Measurements from ENCODE around the gene QPRT.

The QPRT gene

GRCh38 chr16:29680180-29680598 is 1.2 kb downstream of the QPRT start (continued):
- TF ChIP-seq, protein P1, sequence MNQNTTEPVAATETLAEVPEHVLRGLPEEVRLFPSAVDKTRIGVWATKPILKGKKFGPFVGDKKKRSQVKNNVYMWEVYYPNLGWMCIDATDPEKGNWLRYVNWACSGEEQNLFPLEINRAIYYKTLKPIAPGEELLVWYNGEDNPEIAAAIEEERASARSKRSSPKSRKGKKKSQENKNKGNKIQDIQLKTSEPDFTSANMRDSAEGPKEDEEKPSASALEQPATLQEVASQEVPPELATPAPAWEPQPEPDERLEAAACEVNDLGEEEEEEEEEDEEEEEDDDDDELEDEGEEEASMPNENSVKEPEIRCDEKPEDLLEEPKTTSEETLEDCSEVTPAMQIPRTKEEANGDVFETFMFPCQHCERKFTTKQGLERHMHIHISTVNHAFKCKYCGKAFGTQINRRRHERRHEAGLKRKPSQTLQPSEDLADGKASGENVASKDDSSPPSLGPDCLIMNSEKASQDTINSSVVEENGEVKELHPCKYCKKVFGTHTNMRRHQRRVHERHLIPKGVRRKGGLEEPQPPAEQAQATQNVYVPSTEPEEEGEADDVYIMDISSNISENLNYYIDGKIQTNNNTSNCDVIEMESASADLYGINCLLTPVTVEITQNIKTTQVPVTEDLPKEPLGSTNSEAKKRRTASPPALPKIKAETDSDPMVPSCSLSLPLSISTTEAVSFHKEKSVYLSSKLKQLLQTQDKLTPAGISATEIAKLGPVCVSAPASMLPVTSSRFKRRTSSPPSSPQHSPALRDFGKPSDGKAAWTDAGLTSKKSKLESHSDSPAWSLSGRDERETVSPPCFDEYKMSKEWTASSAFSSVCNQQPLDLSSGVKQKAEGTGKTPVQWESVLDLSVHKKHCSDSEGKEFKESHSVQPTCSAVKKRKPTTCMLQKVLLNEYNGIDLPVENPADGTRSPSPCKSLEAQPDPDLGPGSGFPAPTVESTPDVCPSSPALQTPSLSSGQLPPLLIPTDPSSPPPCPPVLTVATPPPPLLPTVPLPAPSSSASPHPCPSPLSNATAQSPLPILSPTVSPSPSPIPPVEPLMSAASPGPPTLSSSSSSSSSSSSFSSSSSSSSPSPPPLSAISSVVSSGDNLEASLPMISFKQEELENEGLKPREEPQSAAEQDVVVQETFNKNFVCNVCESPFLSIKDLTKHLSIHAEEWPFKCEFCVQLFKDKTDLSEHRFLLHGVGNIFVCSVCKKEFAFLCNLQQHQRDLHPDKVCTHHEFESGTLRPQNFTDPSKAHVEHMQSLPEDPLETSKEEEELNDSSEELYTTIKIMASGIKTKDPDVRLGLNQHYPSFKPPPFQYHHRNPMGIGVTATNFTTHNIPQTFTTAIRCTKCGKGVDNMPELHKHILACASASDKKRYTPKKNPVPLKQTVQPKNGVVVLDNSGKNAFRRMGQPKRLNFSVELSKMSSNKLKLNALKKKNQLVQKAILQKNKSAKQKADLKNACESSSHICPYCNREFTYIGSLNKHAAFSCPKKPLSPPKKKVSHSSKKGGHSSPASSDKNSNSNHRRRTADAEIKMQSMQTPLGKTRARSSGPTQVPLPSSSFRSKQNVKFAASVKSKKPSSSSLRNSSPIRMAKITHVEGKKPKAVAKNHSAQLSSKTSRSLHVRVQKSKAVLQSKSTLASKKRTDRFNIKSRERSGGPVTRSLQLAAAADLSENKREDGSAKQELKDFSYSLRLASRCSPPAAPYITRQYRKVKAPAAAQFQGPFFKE (tag by site-specific recombination; IDR thresholded peaks at IDR 0.05; ENCODE audit: borderline replicate concordance), result no peak
- no peak for TF ChIP-seq ZNF76 (tag by site-specific recombination; IDR thresholded peaks at IDR 0.05; ENCODE audit: borderline replicate concordance, low read depth)
- TF ChIP-seq, protein P2, sequence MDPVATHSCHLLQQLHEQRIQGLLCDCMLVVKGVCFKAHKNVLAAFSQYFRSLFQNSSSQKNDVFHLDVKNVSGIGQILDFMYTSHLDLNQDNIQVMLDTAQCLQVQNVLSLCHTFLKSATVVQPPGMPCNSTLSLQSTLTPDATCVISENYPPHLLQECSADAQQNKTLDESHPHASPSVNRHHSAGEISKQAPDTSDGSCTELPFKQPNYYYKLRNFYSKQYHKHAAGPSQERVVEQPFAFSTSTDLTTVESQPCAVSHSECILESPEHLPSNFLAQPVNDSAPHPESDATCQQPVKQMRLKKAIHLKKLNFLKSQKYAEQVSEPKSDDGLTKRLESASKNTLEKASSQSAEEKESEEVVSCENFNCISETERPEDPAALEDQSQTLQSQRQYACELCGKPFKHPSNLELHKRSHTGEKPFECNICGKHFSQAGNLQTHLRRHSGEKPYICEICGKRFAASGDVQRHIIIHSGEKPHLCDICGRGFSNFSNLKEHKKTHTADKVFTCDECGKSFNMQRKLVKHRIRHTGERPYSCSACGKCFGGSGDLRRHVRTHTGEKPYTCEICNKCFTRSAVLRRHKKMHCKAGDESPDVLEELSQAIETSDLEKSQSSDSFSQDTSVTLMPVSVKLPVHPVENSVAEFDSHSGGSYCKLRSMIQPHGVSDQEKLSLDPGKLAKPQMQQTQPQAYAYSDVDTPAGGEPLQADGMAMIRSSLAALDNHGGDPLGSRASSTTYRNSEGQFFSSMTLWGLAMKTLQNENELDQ (tag by site-specific recombination; IDR thresholded peaks at IDR 0.05; ENCODE audit: low read depth), result no peak
- TF ChIP-seq ZFP41 (tag by site-specific recombination; IDR thresholded peaks at IDR 0.05; ENCODE audit: borderline replicate concordance), result no peak
- no peak for TF ChIP-seq ZNF658 (tag by site-specific recombination; IDR thresholded peaks at IDR 0.05)
- no peak for TF ChIP-seq ZBTB44 (tag by site-specific recombination; IDR thresholded peaks at IDR 0.05)
- no peak for TF ChIP-seq ZNF624 (tag by site-specific recombination; IDR thresholded peaks at IDR 0.05)
- no peak for TF ChIP-seq SP2 (tag by site-specific recombination; IDR thresholded peaks at IDR 0.05)
- no peak for TF ChIP-seq ZNF302 (tag by site-specific recombination; IDR thresholded peaks at IDR 0.05; ENCODE audit: low read depth)
- TF ChIP-seq ZNF341 (tag by site-specific recombination; IDR thresholded peaks at IDR 0.05; ENCODE audit: low read depth), result no peak
- no peak for TF ChIP-seq ZNF626 (tag by site-specific recombination; IDR thresholded peaks at IDR 0.05)

GRCh38 chr16:29683543-29684090 is 4.6 kb downstream of the QPRT start:
- ChIA-PET CTCF (no interaction called here), POLR2A (interaction anchor here (0.6 to 0.7 kb wide), 2 partner anchors 668 to 1244 kb away, joined by 3 to 4 read pairs; no protein-coding TSS in a partner anchor)
- no peak overlapping the region for H3K4me3 ChIP-seq (ENCODE audit: low read depth, low read length)
- H3K9me3 ChIP-seq (ENCODE audit: control insufficient read depth, insufficient read depth, low read depth, low read length), result no peaks in the 10 kb centered on the region
- H3K36me3 ChIP-seq (ENCODE audit: control insufficient read depth in 2 of 2, insufficient read depth in 1 of 2, low read length in 2 of 2), result peaks cover 0 to 4% of the 10 kb centered on the region in 2 experiments; a peak in 2 of 3 replicates
- no peak overlapping the region for H3K27ac ChIP-seq (ENCODE audit: extremely low read depth, low read depth, low read length)
- peaks cover 3% of the 10 kb centered on the region; the same call in 1 of the 2 replicates for H3K4me1 ChIP-seq (ENCODE audit: control insufficient read depth, insufficient read depth, low read length)
- no peak for TF ChIP-seq SALL2 (tag by site-specific recombination; IDR thresholded peaks at IDR 0.05; ENCODE audit: borderline replicate concordance)
- TF ChIP-seq ZNF274 (IDR thresholded peaks at IDR 0.05; ENCODE audit: low read length), result no peak
- no peak for TF ChIP-seq ZNF274 (tag by site-specific recombination; IDR thresholded peaks at IDR 0.05; ENCODE audit: borderline replicate concordance)
- no peak for TF ChIP-seq ZNF48 (tag by site-specific recombination; IDR thresholded peaks at IDR 0.05)
- TF ChIP-seq, protein P3, sequence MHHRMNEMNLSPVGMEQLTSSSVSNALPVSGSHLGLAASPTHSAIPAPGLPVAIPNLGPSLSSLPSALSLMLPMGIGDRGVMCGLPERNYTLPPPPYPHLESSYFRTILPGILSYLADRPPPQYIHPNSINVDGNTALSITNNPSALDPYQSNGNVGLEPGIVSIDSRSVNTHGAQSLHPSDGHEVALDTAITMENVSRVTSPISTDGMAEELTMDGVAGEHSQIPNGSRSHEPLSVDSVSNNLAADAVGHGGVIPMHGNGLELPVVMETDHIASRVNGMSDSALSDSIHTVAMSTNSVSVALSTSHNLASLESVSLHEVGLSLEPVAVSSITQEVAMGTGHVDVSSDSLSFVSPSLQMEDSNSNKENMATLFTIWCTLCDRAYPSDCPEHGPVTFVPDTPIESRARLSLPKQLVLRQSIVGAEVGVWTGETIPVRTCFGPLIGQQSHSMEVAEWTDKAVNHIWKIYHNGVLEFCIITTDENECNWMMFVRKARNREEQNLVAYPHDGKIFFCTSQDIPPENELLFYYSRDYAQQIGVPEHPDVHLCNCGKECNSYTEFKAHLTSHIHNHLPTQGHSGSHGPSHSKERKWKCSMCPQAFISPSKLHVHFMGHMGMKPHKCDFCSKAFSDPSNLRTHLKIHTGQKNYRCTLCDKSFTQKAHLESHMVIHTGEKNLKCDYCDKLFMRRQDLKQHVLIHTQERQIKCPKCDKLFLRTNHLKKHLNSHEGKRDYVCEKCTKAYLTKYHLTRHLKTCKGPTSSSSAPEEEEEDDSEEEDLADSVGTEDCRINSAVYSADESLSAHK (tag by site-specific recombination; IDR thresholded peaks at IDR 0.05), result no peak
- no peak for TF ChIP-seq ZNF391 (tag by site-specific recombination; IDR thresholded peaks at IDR 0.05; ENCODE audit: borderline replicate concordance, low read depth)
- TF ChIP-seq, protein P4, sequence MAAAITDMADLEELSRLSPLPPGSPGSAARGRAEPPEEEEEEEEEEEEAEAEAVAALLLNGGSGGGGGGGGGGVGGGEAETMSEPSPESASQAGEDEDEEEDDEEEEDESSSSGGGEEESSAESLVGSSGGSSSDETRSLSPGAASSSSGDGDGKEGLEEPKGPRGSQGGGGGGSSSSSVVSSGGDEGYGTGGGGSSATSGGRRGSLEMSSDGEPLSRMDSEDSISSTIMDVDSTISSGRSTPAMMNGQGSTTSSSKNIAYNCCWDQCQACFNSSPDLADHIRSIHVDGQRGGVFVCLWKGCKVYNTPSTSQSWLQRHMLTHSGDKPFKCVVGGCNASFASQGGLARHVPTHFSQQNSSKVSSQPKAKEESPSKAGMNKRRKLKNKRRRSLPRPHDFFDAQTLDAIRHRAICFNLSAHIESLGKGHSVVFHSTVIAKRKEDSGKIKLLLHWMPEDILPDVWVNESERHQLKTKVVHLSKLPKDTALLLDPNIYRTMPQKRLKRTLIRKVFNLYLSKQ (tag by site-specific recombination; IDR thresholded peaks at IDR 0.05; ENCODE audit: borderline replicate concordance), result no peak
- no peak for TF ChIP-seq HIC1 (tag by site-specific recombination; IDR thresholded peaks at IDR 0.05)
